Measurements from ENCODE around the gene PLAU.
"Not testable (repeated sequence)": the region's sequence is repeated elsewhere in the genome, so short reads cannot be mapped to it uniquely, and the experiment has no call there.

Gene PLAU

GRCh38 chr10:73950155-73950948 lies 39.4 kb downstream of the PLAU start:
- DNase-seq (ENCODE audit: low read depth in 2 of 2): no peak

DNA sequence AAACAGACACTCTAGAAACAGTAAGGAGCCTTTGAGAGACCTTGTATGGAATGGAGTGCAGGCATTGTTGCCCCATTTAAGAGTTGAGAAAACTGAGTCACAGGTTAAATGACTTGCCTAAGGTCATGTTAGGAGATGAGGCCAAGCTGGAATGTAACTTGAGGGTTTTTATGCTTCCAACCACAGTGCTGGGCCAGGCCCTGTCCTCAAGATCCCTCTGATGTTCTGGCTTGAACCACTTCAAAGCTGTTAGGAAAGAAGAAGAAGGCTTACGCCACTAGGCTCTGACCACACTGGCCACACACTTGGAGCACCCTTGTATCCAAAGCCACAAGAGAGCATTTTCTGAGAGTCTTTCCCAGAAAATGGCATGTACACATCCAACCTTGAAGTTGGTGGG lies 42.7 kb downstream of the PLAU start:
- no peak for DNase-seq (ENCODE audit: low read depth in 2 of 2)

DNA sequence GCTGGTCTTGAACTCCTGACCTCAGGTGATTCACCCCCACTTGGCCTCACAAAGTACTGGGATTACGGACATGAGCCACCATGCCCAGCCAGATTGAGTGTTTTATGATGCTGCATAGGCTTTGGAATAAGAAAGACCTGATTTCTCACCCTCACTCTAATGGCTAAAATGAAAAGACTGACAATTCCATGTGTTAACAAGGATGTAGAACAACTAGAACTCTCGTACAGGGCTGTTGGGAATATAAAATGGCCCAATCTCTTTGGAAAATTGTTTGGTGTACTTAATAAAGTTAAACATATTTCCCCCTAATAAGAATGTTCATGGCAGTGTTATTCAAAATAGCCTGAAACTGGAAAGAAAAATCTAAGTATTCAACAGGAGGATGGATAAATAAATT lies 43.8 kb downstream of the PLAU start:
- DNase-seq (ENCODE audit: low read depth in 2 of 2): no peak

DNA sequence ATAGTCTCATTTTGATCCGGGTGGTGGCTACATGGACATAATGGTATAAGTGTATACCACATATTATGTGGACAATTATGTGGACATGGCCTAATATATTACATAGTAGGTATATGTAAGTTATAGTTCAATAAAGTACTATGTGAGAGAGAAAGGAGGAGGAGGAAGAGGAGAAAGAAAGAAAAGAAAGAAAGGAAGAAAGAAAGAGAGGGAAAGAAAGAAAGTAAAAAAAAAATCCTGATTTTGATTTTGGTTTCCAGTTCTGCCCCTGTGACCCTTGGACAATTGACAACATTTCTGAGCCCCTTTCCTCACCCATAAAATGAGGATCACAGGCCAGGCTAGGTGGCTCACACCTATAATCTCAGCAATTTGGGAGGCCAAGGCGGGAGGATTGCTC lies 44.8 kb downstream of the PLAU start:
- no peak for DNase-seq (ENCODE audit: low read depth in 2 of 2)

GRCh38 chr10:73956476-73957359 lies 45.8 kb downstream of the PLAU start:
- DNase-seq (ENCODE audit: low read depth in 2 of 2): no peak

GRCh38 chr10:73959484-73960243 lies 48.7 kb downstream of the PLAU start:
- DNase-seq (ENCODE audit: low read depth in 2 of 2): no peak

DNA sequence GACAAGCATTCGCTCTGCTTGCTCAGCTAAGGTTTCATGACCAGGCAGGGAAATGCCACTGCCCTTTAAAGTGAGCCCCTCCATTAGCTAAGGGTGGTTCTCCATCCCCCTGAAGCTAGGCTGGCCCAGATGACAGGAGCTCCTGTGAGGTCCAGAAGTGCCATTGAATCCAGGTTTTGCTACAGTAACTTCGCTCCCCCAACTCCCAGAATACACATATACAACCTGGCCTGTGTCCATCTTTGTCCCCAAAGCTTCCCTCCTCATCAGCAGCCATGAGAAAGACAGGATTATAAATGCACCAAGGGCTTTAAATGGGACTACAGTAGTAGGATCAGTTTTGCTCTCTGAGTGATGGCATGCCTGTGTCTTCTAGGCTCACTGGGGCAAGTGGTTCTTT lies 51.5 kb downstream of the PLAU start:
- no peak for DNase-seq (ENCODE audit: low read depth in 2 of 2)

- DNase-seq (ENCODE audit: low read depth in 2 of 2): not testable (repeated sequence)
These were observed 52.6 kb downstream of the PLAU start for GRCh38 chr10:73963533-73963932.

DNA sequence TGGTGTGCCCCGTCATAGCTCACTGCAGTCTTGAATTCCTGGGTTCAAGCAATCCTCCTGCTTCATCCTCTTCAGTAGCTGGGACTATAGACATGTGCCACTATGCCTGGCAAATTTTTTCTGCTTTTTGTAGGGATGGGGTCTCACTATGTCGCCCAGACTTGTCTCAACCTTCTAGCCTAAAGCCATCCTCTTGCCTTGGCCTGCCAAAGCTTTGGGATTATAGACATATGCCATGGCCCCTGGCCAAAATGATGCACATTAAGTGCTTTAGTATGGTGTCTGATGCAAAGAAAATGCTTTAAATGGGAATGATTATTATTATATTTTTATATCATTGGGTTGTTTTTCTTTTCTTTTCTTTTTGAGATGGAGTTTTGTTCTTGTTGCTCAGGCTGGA lies 53.8 kb downstream of the PLAU start:
- no peak for DNase-seq (ENCODE audit: low read depth in 2 of 2)

DNA sequence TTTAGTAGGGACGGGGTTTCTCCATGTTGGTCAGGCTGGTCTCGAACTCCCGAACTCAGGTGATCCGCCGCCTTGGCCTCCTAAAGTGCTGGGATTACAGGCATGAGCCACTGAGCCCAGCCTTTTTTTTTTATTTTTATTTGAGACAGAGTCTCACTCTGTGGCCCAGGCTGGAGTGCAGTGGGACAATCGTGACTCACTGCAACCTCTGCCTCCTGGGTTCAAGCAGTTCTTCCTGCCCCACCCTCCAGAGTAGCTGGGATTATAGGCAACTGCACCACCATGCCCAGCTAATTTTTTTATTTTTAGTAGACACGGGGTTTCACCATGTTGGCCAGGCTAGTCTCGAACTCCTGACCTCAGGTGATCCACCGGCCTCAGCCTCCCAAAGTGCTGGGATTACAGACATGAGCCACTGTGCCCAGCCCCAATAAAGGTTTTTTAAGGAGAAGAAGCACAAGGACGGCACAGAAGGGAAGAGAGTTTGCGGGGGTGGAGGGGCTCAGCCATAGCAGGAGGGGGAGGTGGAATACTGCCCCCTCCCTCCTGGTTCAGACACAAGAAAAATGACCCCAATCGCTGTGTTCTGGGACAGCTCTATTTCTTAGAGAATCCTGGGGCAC lies 54.4 kb downstream of the PLAU start:
- not testable (repeated sequence) for DNase-seq (ENCODE audit: low read depth in 2 of 2)

GRCh38 chr10:73965890-73966768 lies 55.2 kb downstream of the PLAU start:
- DNase-seq (ENCODE audit: low read depth in 2 of 2): no peak

DNA sequence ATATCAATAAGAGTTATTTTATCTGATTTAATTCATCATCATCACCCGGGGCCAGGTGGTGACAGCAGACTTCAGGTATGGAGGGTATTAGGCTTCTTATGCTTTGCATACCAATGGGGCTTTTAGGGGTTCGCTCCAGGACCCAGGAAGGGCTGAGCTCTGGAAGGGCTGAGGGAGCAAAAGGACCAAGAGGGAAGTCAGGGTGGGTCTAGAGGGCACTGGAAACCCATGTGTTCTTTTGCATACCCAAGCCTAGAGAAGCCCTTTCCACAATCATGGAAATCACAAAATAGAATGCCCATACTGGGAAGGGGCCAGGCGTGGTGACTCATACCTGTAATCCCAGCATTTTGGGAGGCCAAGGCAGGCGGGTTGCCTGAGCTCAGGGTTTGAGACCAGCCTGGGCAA lies 56.1 kb downstream of the PLAU start:
- DNase-seq (ENCODE audit: low read depth in 2 of 2): no peak

Data from stimulated activated CD8-positive, alpha-beta memory T cell treated with anti-CD3 and anti-CD28 coated beads, Interleukin-7, amount 100 ng/mL, for 4 hours (primary cell).